ENCODE measurements around the gene ANTXR1.

The ANTXR1 gene

DNA sequence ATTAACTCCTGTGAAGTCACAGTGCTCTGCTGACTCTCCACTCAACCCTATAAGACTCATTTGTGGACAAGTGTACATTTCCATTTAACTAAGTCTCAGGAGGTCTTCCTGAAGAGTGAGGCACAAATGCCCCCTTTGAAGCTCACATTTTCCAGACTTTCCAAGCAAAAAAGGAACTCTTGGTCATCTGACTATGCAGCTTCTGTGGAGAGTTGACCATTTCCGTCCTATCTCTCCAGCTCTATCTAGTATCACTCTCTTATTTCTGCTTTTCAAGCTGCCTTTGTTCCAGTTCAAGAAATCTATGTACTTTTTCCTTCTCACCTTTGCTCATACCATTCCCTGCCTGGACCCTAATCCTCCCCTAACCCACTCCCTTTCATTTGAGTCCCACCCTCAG is 77.0 kb downstream of the ANTXR1 start:
- H3K27me3 ChIP-seq: no peaks in the 10 kb centered on the region
- peaks cover 0 to 16% (median 12%) of the 10 kb centered on the region in 3 donors for H3K36me3 ChIP-seq
- intact Hi-C loops (cut with DNase I; ENCODE audit: low total_unique reads): no loop called here
- H3K9me3 ChIP-seq: no peaks in the 10 kb centered on the region
- H3K4me1 ChIP-seq: peaks cover 0 to 45% (median 39%) of the 10 kb centered on the region in 4 donors
- H3K27ac ChIP-seq: peak overlapping the region; percentile 56 to 61
- H3K4me3 ChIP-seq: no peak overlapping the region
- no peak for DNase-seq
- TF ChIP-seq, protein P1, sequence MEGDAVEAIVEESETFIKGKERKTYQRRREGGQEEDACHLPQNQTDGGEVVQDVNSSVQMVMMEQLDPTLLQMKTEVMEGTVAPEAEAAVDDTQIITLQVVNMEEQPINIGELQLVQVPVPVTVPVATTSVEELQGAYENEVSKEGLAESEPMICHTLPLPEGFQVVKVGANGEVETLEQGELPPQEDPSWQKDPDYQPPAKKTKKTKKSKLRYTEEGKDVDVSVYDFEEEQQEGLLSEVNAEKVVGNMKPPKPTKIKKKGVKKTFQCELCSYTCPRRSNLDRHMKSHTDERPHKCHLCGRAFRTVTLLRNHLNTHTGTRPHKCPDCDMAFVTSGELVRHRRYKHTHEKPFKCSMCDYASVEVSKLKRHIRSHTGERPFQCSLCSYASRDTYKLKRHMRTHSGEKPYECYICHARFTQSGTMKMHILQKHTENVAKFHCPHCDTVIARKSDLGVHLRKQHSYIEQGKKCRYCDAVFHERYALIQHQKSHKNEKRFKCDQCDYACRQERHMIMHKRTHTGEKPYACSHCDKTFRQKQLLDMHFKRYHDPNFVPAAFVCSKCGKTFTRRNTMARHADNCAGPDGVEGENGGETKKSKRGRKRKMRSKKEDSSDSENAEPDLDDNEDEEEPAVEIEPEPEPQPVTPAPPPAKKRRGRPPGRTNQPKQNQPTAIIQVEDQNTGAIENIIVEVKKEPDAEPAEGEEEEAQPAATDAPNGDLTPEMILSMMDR (IDR thresholded peaks at IDR 0.05): no peak

DNA sequence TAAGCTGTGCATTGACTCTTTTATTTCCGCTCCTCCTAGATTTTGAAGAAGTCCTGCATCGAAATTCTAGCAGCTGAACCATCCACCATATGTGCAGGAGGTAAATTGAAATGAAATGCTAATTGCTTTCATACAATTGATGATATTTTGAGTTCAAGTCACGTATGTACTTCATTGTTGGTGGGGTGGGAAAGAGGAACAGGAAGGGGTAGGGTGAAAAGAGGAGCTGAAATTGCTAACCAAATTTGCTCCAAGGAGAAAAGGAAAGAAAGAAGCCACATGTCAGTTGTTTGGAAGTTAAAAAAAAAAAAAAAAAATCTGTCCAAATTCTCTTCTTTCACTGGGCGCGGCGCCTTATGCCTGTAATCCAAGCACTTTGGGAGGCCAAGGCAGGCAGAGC is 77.8 kb downstream of the ANTXR1 start:
- H3K9me3 ChIP-seq: no peaks in the 10 kb centered on the region
- no peak overlapping the region for H3K4me3 ChIP-seq
- intact Hi-C loops (cut with DNase I; ENCODE audit: low total_unique reads): no loop called here
- H3K36me3 ChIP-seq: peaks cover 0 to 16% (median 12%) of the 10 kb centered on the region in 3 donors
- TF ChIP-seq, protein P1 (IDR thresholded peaks at IDR 0.05): no peak
- H3K27me3 ChIP-seq: no peaks in the 10 kb centered on the region
- DNase-seq: no peak
- peak overlapping the region in 1 of 2 donors; percentile 61 for H3K27ac ChIP-seq
- peaks cover 0 to 45% (median 39%) of the 10 kb centered on the region in 4 donors for H3K4me1 ChIP-seq

DNA sequence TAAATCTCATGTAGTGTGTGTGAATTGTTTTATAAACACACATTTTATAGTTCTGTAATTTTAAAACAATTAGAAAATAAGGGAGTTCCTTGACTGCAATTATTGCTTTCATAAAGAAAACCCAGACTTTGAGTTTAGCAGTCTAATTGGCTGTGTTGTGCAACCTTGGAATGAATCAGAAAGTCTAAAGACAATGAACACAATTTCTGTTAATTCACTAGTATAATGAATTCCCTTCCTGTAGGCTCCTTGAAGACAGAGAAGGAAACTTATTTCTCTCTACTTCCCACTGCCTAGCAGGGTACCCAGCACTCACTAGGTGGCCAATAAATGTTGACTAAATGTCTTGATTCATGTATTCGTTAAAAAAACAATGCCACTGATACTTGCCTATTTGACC is 79.9 kb downstream of the ANTXR1 start:
- intact Hi-C loops (cut with DNase I; ENCODE audit: low total_unique reads): no loop called here
- Histone ChIP-seq H3K27me3 (no peaks in the 10 kb centered on the region), H3K9me3 (no peaks in the 10 kb centered on the region), H3K4me3 (no peak overlapping the region), H3K27ac (no peak overlapping the region), H3K36me3 (peaks cover 0 to 16% (median 12%) of the 10 kb centered on the region in 3 donors), H3K4me1 (peaks cover 0 to 46% (median 34%) of the 10 kb centered on the region in 4 donors)
- TF ChIP-seq, protein P1 (IDR thresholded peaks at IDR 0.05): no peak
- DNase-seq: no peak

DNA sequence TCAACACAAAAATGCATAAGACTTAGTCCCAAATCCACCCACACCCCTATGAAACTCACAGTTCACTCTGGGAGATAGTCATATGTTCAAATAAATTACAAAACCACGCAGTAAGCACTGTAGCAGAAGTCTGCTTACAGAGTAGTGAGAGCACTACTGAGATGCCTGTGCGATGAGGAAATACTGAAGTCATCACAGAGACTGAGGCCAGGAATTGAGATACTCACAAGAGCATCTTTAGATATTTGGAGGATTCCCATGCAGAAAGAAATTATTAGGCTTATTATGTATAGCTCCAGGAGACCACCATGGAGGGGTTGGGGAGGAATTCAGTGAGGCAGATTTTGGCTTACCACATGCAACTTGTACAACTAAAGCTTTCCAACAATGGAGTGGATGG is 82.3 kb downstream of the ANTXR1 start:
- H3K27me3 ChIP-seq: no peaks in the 10 kb centered on the region
- DNase-seq: peak in 1 of 2 donors; percentile 50
- H3K9me3 ChIP-seq: no peaks in the 10 kb centered on the region
- H3K4me1 ChIP-seq: peaks cover 0 to 28% (median 14%) of the 10 kb centered on the region in 4 donors
- intact Hi-C loops (cut with DNase I; ENCODE audit: low total_unique reads): no loop called here
- peak overlapping the region; percentile 2 to 40 for H3K27ac ChIP-seq
- TF ChIP-seq, protein P1 (IDR thresholded peaks at IDR 0.05): no peak
- peaks cover 0 to 16% (median 12%) of the 10 kb centered on the region in 3 donors for H3K36me3 ChIP-seq
- no peak overlapping the region for H3K4me3 ChIP-seq

DNA sequence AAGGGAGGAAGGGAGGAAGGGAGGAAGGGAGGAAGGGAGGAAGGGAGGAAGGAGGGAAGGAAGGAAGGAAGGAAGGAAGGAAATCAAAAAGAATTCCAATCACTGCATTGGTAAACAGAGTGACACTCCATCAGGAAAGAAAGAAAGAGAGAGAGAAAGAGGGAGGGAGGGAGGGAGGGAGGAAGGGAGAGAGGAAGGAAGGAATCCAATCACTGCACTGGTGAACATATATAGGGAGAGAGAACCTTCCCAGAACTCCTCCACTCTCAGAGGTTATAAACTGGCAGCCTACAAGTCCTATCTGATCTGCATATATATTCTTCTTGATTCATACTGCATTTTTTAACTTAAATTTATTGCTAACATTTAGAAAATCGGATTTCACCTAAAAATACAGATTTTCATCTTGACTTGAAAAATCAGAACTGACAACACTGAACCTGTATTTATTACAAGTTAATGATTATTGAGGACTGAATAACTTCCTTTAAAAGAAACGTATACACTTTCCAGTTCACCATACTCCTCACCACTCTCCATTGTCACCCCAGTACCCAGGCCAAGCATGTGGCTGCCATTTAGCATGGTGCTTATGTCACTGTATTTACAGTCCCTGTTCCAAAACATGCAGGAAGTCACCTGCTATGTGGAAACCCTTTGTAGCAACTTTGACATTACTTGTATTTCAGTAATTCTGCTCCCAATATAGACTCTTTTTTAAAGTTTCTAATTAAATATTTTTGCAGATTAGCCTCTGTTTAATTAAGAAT is 83.5 kb downstream of the ANTXR1 start:
- Histone ChIP-seq H3K36me3 (peaks cover 0 to 10% (median 6%) of the 10 kb centered on the region in 3 donors), H3K4me1 (peaks cover 0 to 24% (median 12%) of the 10 kb centered on the region in 4 donors), H3K4me3 (no peak overlapping the region), H3K27ac (peak overlapping the region in 1 of 2 donors; percentile 18), H3K27me3 (no peaks in the 10 kb centered on the region), H3K9me3 (no peaks in the 10 kb centered on the region)
- intact Hi-C loops (cut with DNase I; ENCODE audit: low total_unique reads): no loop called here
- no peak for DNase-seq
- TF ChIP-seq, protein P1 (IDR thresholded peaks at IDR 0.05): no peak
